ENCODE measurements around the gene SIPA1L3. TPM values are rescaled to one million over a fixed set of nuclear protein-coding genes. Genes with fewer than 3 reads are reported as not detected.
A peak's percentile ranks its signal among the peaks of the same experiment; 100 is the strongest.

SIPA1L3 gene
- total and polyA plus RNA-seq, 2 experiments from 2014 or later, result 15.7 to 54.1 TPM

- TF ChIP-seq ZNF331 (CRISPR knock-in tag; IDR thresholded peaks at IDR 0.05; ENCODE audit: low read depth) (no peak), ZNF462 (CRISPR knock-in tag; IDR thresholded peaks at IDR 0.05) (no peak)
Observed at GRCh38 chr19:38009650-38010242, 102.7 kb downstream of the SIPA1L3 start (continued).

GRCh38 chr19:38011426-38011825 is 104.4 kb downstream of the SIPA1L3 start:
- Histone ChIP-seq H3K36me3 (ENCODE audit: insufficient read depth) (no peaks in the 10 kb centered on the region), H3K27me3 (ENCODE audit: insufficient read depth) (no peaks in the 10 kb centered on the region), H3K79me2 (replicated peaks; ENCODE audit: insufficient read depth) (peaks cover 20% of the 10 kb centered on the region), H3K9me2 (ENCODE audit: insufficient read depth) (no peaks in the 10 kb centered on the region), H3K4me1 (ENCODE audit: insufficient read depth) (peaks cover 29% of the 10 kb centered on the region; the same call in 1 of the 2 replicates), H3F3A (replicated peaks; ENCODE audit: low read depth) (no peaks in the 10 kb centered on the region), H3K4me2 (no peak overlapping the region), H3K27ac (ENCODE audit: low read depth) (no peak overlapping the region), H4K20me1 (replicated peaks; ENCODE audit: insufficient read depth) (peaks cover 11% of the 10 kb centered on the region), H3K4me3 (no peak overlapping the region), H2AFZ (no peak overlapping the region)
- no peaks in the 10 kb centered on the region for H3K9me3 Mint-ChIP-seq
- H3K27me3 Mint-ChIP-seq (ENCODE audit: insufficient read depth, low read depth, poor library complexity), result peaks cover 11% of the 10 kb centered on the region
- H3K4me1 Mint-ChIP-seq, result peaks cover 27% of the 10 kb centered on the region
- TF ChIP-seq ZNF331 (CRISPR knock-in tag; IDR thresholded peaks at IDR 0.05; ENCODE audit: low read depth), result no peak
- no peak for TF ChIP-seq REST (IDR thresholded peaks at IDR 0.05; ENCODE audit: unreplicated experiment)
- TF ChIP-seq CTCF (conservative IDR thresholded peaks at IDR 0.05; ENCODE audit: low read depth in 2 of 2), result no peak
- no peak for TF ChIP-seq STAT1 (IDR thresholded peaks at IDR 0.05; ENCODE audit: unreplicated experiment)
- no peak for TF ChIP-seq NANOG (IDR thresholded peaks at IDR 0.05; ENCODE audit: borderline replicate concordance)
- TF ChIP-seq CREB1 (CRISPR knock-in tag; IDR thresholded peaks at IDR 0.05; ENCODE audit: low read depth), result no peak
- TF ChIP-seq EZH2phosphoT487 (IDR thresholded peaks at IDR 0.05; ENCODE audit: unreplicated experiment), result no peak
- H3K27ac Mint-ChIP-seq, result 0 out of 2 replicates have a peak overlapping the region, but pooled peaks have one; percentile 10
- no peak for DNase-seq (ENCODE audit: low spot score)
- no peak for ATAC-seq
- H3K36me3 Mint-ChIP-seq (ENCODE audit: low read depth), result no peaks in the 10 kb centered on the region; the same call in 2 of the 3 replicates
- peak overlapping the region; percentile 2; the same call in 1 of the 3 replicates for H3K4me3 Mint-ChIP-seq

Data from GM23338 (cell line).